ENCODE results near the gene SIN3A. TPM values are rescaled to one million over a fixed set of nuclear protein-coding genes. Genes with fewer than 3 reads are reported as not detected.
A peak's percentile ranks its signal among the peaks of the same experiment; 100 is the strongest.
"Not testable (repeated sequence)": the region's sequence is repeated elsewhere in the genome, so short reads cannot be mapped to it uniquely, and the experiment has no call there.

SIN3A gene
- total and polyA plus RNA-seq, 2 experiments from 2014 or later = 19.2 to 41.1 TPM

DNA sequence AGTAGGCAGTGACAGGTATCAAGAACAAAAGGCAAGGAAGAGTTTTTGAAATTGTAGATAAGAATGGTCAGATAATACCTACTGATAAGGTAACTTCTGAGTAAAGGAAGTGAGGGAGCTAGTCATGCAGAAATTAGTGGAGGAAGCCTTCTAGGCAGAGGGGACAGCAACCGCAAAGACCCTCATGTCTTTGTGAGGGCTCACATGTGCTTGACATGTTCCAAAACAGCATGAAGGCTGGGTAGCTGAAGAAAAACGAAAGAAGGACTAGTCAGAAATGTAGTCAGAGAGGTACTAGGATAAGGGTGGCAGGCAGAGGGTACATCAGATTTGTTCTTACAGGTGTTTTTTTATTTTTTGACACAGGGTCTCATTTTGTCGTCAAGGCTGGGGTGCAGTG lies 5.3 kb downstream of the SIN3A start:
- TF ChIP-seq, protein P1, sequence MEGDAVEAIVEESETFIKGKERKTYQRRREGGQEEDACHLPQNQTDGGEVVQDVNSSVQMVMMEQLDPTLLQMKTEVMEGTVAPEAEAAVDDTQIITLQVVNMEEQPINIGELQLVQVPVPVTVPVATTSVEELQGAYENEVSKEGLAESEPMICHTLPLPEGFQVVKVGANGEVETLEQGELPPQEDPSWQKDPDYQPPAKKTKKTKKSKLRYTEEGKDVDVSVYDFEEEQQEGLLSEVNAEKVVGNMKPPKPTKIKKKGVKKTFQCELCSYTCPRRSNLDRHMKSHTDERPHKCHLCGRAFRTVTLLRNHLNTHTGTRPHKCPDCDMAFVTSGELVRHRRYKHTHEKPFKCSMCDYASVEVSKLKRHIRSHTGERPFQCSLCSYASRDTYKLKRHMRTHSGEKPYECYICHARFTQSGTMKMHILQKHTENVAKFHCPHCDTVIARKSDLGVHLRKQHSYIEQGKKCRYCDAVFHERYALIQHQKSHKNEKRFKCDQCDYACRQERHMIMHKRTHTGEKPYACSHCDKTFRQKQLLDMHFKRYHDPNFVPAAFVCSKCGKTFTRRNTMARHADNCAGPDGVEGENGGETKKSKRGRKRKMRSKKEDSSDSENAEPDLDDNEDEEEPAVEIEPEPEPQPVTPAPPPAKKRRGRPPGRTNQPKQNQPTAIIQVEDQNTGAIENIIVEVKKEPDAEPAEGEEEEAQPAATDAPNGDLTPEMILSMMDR (IDR thresholded peaks at IDR 0.05; ENCODE audit: low read depth, low read length) = no peak
- DNase-seq (ENCODE audit: low read depth in 1 of 2, low spot score in 1 of 2) = no peak

DNA sequence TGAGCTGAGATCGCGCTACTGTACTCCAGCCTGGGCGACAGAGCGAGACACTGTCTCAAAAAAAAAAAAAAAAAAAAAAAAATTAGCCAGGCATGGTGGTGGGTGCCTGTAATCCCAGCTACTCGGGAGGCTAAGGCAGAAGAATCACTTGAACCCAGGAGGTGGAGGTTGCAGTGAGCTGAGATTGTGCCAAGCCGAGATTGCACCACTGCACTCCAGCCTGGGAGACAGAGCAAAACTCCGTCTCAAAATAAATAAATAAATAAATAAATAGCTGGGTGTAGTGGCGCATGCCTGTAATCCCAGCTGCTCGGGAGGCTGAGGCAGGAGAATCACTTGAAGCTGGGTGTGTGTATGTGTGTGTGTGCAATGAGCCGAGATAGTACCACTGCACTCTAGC lies 6.2 kb downstream of the SIN3A start:
- not testable (repeated sequence) for H3K36me3 ChIP-seq; H3K4me1 ChIP-seq (ENCODE audit: low read depth); DNase-seq (ENCODE audit: low read depth in 1 of 2, low spot score in 1 of 2); H3K27me3 ChIP-seq; H3K9me3 ChIP-seq (ENCODE audit: low read depth); H3K4me3 ChIP-seq; H3K27ac ChIP-seq

More for the DNA sequence above, 5.3 kb downstream of the SIN3A start:
- Histone ChIP-seq H3K27ac (no peak overlapping the region), H3K9me3 (ENCODE audit: low read depth) (no peaks in the 10 kb centered on the region), H3K27me3 (no peaks in the 10 kb centered on the region), H3K4me1 (ENCODE audit: low read depth) (no peaks in the 10 kb centered on the region), H3K36me3 (peaks cover 3% of the 10 kb centered on the region), H3K4me3 (no peak overlapping the region)

DNA sequence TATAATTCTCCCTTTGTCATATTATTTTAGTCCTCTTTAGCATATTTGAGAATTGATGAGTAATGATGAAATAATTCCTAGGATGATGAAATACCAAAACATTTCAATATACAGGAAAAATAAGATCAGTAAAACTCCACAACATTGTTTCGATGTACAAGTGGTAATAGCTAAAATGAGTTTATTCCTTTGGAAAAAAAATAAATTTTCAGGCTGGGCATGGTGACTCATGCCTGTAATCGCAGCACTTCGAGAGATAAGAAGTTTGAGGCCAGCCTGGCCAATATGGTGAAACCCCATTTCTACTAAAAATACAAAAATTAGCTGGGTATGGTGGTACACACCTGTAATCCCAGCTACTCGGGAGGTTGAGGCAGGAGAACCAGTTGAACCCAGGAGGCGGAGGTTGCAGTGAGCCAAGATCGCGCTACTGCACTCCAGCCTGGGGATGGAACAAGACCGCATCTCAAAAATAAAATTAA lies 7.5 kb downstream of the SIN3A start:
- peak in 1 of 2 donors; percentile 49 for DNase-seq (ENCODE audit: low read depth in 1 of 2, low spot score in 1 of 2)
- not testable (repeated sequence) for H3K4me3 ChIP-seq; H3K27me3 ChIP-seq; H3K4me1 ChIP-seq (ENCODE audit: low read depth); H3K27ac ChIP-seq; H3K9me3 ChIP-seq (ENCODE audit: low read depth); H3K36me3 ChIP-seq

DNA sequence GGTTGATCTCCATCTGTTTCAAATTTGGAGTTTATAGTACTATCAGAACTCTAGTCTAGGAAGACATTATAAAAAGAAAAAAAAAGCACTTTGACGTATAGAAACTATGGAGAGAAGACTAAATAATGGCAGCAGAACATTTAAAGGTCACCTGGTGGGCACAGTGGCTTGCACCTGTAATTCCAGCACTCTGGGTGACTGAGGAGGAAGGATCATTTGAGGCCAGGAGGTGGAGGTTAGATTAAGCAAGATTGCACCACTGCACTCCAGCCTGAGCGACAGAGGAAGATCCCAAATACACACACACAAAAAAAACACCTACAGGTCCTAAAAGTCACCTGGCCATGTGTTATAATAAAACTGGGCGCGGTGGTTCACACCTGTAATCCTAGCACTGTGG lies 13.8 kb downstream of the SIN3A start:
- no peak overlapping the region for H3K27ac ChIP-seq
- H3K27me3 ChIP-seq = no peaks in the 10 kb centered on the region
- no peaks in the 10 kb centered on the region for H3K9me3 ChIP-seq (ENCODE audit: low read depth)
- DNase-seq (ENCODE audit: low read depth in 1 of 2, low spot score in 1 of 2) = no peak
- no peaks in the 10 kb centered on the region for H3K4me1 ChIP-seq (ENCODE audit: low read depth)
- TF ChIP-seq, protein P1 (IDR thresholded peaks at IDR 0.05; ENCODE audit: low read depth, low read length) = no peak
- no peak overlapping the region for H3K4me3 ChIP-seq
- no peaks in the 10 kb centered on the region for H3K36me3 ChIP-seq

DNA sequence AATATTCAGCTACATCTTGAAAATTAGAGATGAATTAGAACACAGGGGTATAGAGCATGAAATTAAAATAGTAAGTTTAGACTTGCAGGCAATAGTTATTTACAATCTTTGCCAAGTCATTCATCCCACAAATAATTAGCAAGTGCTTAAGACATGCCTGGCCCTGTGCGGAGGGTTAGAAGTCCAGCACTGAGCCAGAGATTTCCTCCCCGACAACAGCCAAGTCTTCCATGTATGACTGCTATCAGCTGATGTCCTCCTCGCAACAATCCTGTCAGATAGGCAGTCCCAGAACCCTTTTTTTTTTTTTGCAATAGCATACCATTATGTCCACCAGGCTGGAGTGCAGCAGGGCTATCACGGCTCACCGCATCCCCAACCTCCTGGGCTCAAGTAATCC lies 14.6 kb downstream of the SIN3A start:
- TF ChIP-seq, protein P1 (IDR thresholded peaks at IDR 0.05; ENCODE audit: low read depth, low read length) = no peak
- H3K27ac ChIP-seq = no peak overlapping the region
- no peaks in the 10 kb centered on the region for H3K9me3 ChIP-seq (ENCODE audit: low read depth)
- H3K4me3 ChIP-seq = no peak overlapping the region
- no peaks in the 10 kb centered on the region for H3K27me3 ChIP-seq
- H3K36me3 ChIP-seq = no peaks in the 10 kb centered on the region
- no peak for DNase-seq (ENCODE audit: low read depth in 1 of 2, low spot score in 1 of 2)
- H3K4me1 ChIP-seq (ENCODE audit: low read depth) = peaks cover 2% of the 10 kb centered on the region

DNA sequence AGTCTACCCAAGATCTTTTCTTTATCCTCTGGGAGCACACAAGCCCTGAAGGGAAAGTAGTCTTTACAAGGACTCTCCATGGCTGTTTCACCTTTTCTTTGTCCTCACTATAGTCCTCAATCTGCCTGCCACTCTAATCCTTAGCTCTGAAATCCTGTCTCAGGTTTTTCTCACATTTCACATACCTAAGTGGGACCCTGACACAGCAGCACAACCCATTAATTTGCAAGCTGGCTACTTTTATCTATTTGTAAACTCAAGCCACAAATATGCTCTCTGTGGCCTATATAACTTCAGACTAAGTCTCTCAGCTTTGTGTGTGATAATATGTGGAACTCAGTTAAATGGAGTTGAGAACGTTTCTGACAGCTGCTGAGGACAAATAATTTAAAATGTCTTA lies 19.8 kb downstream of the SIN3A start:
- no peaks in the 10 kb centered on the region for H3K9me3 ChIP-seq (ENCODE audit: low read depth)
- H3K4me1 ChIP-seq (ENCODE audit: low read depth) = peaks cover 9% of the 10 kb centered on the region
- peaks cover 19% of the 10 kb centered on the region for H3K36me3 ChIP-seq
- H3K27me3 ChIP-seq = no peaks in the 10 kb centered on the region
- H3K27ac ChIP-seq = peak overlapping the region; percentile 72
- H3K4me3 ChIP-seq = no peak overlapping the region
- peak in 1 of 2 donors; percentile 15 for DNase-seq (ENCODE audit: low read depth in 1 of 2, low spot score in 1 of 2)
- TF ChIP-seq, protein P1 (IDR thresholded peaks at IDR 0.05; ENCODE audit: low read depth, low read length) = no peak

DNA sequence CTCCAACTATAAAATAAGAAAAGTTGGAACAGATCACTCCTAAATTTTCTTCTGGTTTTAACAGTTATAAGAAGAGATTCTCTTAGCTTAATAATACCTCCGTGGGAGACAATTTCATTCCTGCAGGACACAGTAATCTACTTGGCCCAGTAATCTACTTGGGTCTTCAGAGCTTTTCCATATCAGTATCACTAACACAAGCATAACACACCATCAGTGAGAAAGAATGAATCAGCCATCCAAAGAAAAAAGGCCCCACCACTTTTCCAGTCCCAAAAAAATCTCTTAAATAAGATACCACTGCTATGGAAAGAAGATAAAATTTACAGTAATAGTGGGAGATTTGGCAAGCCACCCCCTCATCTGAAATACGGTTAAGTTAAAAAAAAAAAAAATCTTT lies 20.2 kb downstream of the SIN3A start:
- peak in 1 of 2 donors; percentile 8 for DNase-seq (ENCODE audit: low read depth in 1 of 2, low spot score in 1 of 2)
- Histone ChIP-seq H3K27ac (peak overlapping the region; percentile 72), H3K4me3 (no peak overlapping the region), H3K27me3 (no peaks in the 10 kb centered on the region), H3K9me3 (ENCODE audit: low read depth) (no peaks in the 10 kb centered on the region), H3K4me1 (ENCODE audit: low read depth) (peaks cover 9% of the 10 kb centered on the region), H3K36me3 (peaks cover 19% of the 10 kb centered on the region)
- TF ChIP-seq, protein P1 (IDR thresholded peaks at IDR 0.05; ENCODE audit: low read depth, low read length) = no peak
